ENCODE data around the gene ALDH3B1.
A peak's percentile ranks its signal among the peaks of the same experiment; 100 is the strongest.

DNA sequence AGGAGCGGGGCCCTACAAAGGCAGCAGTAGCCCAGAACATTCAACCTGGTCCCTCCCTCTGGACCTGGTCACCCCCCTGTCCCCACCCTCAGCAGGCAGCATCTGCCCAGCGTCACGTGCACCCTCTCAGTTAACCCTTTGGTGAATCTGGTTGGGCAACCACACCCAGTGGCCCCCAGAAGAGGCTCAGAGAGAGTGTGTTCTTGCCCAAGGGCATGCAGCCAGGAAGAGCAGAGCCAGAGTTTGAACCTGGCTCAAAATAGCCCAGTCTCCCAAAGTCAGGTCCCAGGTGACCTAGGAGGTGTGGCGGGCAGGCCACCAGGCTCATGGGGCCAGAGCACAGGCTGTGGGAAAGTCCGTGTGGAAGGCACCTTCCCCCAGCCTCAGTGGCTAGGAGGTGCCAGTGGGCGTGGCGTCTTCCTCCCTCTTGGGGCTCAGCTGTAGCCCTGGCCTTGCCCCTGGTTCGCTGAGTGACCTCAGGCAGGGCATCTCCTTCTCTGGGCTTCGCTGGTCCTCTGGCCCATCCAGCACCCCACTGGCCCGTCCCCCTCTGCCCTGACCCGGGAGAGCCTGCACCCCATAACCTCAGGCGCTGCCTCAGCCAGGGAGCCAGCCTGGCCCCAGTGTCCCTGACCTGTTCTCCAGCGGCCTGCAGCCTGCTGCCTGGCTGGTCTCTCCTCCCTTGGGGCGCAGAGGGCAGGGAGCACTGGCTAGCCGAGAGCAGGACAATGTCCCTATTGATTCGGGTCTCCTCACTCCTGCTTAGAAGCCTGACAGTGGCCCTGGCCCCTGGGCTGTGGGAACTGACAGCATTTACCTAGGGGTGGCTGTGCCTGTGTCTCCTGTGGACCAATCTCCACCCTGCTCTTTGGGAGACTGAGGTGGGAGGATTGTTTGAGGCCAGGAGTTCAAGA lies 7.0 kb downstream of the ALDH3B1 start:
- TF ChIP-seq HNF4A (conservative IDR thresholded peaks at IDR 0.05) (peak; percentile 19 to 20), CTCF (IDR thresholded peaks at IDR 0.05; ENCODE audit: low read depth, low read length, missing input control) (no peak), FOXA1 (IDR thresholded peaks at IDR 0.05) (no peak), TAF1 (conservative IDR thresholded peaks at IDR 0.05) (no peak), GABPA (IDR thresholded peaks at IDR 0.05 in 1 of 2, conservative IDR thresholded peaks at IDR 0.05 in 1 of 2) (no peak), RAD21 (IDR thresholded peaks at IDR 0.05) (no peak), SP1 (IDR thresholded peaks at IDR 0.05) (no peak), RXRA (IDR thresholded peaks at IDR 0.05) (peak in 1 of 2 donors; percentile 21), JUND (IDR thresholded peaks at IDR 0.05) (no peak), YY1 (IDR thresholded peaks at IDR 0.05) (no peak), REST (IDR thresholded peaks at IDR 0.05) (no peak), EGR1 (IDR thresholded peaks at IDR 0.05; ENCODE audit: low read depth in 2 of 2) (no peak), ATF3 (IDR thresholded peaks at IDR 0.05) (no peak)
- TF ChIP-seq, protein P1, sequence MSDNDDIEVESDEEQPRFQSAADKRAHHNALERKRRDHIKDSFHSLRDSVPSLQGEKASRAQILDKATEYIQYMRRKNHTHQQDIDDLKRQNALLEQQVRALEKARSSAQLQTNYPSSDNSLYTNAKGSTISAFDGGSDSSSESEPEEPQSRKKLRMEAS (IDR thresholded peaks at IDR 0.05): no peak
